RWPE1 (cell line): ENCODE results near the gene TMEM38A.
"Not testable (repeated sequence)": the region's sequence is repeated elsewhere in the genome, so short reads cannot be mapped to it uniquely, and the experiment has no call there.

Experiments used
- CTCF ChIA-PET: fragments of 350-600 bp; sonication (Branson Sonifier 250); formaldehyde crosslinking; extraction: SDS; loops from one replicate; lab custom pipeline; 2021; lab: Yijun Ruan, JAX
- POLR2A ChIA-PET: fragments of 400-600 bp; formaldehyde crosslinking; extraction: SDS; loops from one replicate; lab custom pipeline; 2020; ENCODE audit warnings: antibody characterized with exemption; ENCODE audit not compliant: low non-redundant PET; lab: Yijun Ruan, JAX
- DNase-seq: peaks from one replicate; pipeline ENCODE4 v3.0.0; 2012; ENCODE audit warnings: low spot score
- H3K27ac ChIP-seq: fragments of 450-650 bp; 2 replicates; pipeline ENCODE4 v1.5.1; 2017
- TF ChIP-seq, protein P1 (sequence below): fragments of 450-650 bp; conservative IDR thresholded peaks from 2 replicates; pipeline ENCODE4 v1.5.1; 2017; ENCODE audit warnings: low read depth, mild to moderate bottlenecking

TMEM38A gene

DNA sequence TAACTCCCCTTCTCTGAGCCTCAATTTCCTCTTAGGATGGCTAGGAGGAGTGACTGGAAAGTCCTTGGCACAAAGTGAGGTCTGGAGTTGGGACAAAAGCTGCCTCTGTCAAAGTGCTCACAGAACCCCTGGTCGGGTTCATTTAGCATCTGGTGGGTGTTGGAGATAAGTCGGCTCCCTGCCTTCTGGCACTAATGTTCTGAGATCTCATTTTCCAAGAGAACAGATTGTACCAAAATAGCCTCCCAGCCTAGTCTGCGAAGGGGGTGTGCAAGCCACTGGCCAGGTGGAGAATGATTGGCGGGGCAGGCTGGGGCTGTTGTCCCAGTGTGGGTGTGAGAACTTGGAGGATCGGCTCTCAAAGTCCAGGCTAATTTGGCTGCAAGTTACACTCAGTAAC lies 38.0 kb downstream of the TMEM38A start:
- ChIA-PET POLR2A (no interaction called here), CTCF (no interaction called here)
- TF ChIP-seq, protein P1, sequence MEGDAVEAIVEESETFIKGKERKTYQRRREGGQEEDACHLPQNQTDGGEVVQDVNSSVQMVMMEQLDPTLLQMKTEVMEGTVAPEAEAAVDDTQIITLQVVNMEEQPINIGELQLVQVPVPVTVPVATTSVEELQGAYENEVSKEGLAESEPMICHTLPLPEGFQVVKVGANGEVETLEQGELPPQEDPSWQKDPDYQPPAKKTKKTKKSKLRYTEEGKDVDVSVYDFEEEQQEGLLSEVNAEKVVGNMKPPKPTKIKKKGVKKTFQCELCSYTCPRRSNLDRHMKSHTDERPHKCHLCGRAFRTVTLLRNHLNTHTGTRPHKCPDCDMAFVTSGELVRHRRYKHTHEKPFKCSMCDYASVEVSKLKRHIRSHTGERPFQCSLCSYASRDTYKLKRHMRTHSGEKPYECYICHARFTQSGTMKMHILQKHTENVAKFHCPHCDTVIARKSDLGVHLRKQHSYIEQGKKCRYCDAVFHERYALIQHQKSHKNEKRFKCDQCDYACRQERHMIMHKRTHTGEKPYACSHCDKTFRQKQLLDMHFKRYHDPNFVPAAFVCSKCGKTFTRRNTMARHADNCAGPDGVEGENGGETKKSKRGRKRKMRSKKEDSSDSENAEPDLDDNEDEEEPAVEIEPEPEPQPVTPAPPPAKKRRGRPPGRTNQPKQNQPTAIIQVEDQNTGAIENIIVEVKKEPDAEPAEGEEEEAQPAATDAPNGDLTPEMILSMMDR: no peak

DNA sequence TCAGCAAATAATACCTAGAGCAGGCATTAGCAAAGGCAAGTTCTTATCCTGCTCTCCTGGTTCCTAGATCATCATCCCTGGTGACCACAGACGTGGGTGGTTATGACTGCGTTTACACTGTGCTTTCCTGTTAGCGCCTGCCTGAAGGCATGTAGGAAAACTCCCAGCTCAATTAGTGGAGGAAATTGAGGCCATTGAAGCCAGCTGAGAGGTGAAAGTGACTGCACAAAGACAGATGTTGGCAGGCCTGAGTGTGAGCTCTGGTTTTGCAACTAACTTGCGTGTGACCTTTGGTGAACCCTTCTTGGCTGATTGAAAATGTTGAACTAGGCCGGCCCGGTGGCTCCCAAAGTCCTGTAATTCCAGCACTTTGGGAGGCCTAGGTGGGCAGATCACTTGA lies 41.2 kb downstream of the TMEM38A start:
- H3K27ac ChIP-seq: peak overlapping the region; percentile 78
- ChIA-PET CTCF (interaction anchor here (1.0 to 1.9 kb wide), 2 partner anchors 13 to 14 kb away, joined by 3 to 5 read pairs; no protein-coding TSS in a partner anchor), POLR2A (interaction anchor here (0.6 kb wide), 1 partner anchor 29 kb away, joined by 3 read pairs; no protein-coding TSS in a partner anchor)
- TF ChIP-seq, protein P1: no peak
- peak; percentile 84 for DNase-seq

More for the DNA sequence above, 38.0 kb downstream of the TMEM38A start:
- H3K27ac ChIP-seq: peak overlapping the region; percentile 20; the same call in 1 of the 2 replicates
- no peak for DNase-seq

DNA sequence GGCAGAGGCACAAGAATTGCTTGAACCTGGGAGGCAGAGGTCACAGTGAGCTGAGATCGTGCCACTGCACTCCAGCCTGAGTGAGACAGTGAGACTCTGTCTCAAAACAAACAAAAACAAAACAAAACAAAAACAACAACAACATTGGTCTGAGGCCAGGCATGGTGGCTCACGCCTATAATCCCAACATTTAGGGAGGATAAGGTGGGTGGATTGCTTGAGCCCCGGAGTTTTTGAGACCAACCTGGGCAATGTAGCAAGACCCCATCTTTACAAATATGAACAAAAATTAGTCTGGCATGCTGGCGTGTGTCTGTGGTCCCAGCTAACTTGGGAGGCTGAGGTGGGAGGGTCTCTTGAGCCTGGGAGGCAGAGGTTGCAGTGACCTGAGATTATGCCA lies 42.7 kb downstream of the TMEM38A start:
- ChIA-PET CTCF (interaction anchor here (2.2 kb wide), 1 partner anchor 11 kb away, joined by 8 read pairs; no protein-coding TSS in a partner anchor), POLR2A (interaction anchor here (0.6 kb wide), 1 partner anchor 25 kb away, joined by 3 read pairs; no protein-coding TSS in a partner anchor)
- no peak overlapping the region for H3K27ac ChIP-seq
- no peak for DNase-seq
- TF ChIP-seq, protein P1: no peak

DNA sequence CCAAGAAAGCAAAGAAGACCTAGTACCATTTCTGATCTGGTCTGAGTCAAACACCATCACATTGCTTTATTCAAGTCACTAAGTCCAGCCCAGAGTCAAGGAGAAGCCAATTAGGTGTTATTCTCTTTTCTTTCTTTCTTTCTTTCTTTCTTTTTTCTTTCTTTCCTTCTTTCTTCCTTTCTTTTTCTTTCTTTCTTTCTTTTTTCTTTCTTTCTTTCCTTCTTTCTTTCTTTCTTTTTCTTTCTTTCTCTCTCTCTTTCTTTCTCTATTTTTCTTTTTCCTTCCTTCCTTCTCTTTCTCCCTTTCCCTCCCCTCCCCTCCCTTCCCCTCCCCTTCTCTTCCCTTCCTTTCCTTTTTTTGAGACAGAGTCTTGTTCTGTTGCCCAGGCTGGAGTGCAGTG lies 49.9 kb downstream of the TMEM38A start:
- DNase-seq, POLR2A ChIA-PET, H3K27ac ChIP-seq: not testable (repeated sequence)
- CTCF ChIA-PET: interaction anchor here (0.6 kb wide), 1 partner anchor 131 kb away, joined by 3 read pairs; no protein-coding TSS in a partner anchor

DNA sequence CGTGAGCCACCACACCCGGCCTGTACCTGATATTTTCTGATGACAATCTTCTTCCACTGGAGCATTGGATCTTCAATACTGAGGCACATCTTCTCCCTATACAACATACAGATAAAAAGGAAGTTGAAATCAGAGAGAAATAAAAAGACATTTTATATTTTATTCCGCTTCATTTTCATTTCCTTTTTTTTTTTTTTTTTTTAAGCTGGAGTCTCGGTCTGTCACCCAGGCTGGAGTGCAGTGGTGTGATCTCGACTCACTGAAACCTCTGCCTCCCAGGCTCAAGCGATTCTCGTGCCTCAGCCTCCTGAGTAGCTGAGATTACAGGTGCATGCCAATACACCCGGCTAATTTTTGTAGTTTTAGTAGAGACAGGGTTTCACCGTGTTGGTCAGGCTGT lies 51.4 kb downstream of the TMEM38A start:
- not testable (repeated sequence) for DNase-seq, H3K27ac ChIP-seq
- ChIA-PET POLR2A (interaction anchor here (0.6 kb wide), 1 partner anchor 60 kb away, joined by 3 read pairs; no protein-coding TSS in a partner anchor), CTCF (interaction anchor here (0.6 kb wide), 1 partner anchor 340 kb away, joined by 3 read pairs; no protein-coding TSS in a partner anchor)

DNA sequence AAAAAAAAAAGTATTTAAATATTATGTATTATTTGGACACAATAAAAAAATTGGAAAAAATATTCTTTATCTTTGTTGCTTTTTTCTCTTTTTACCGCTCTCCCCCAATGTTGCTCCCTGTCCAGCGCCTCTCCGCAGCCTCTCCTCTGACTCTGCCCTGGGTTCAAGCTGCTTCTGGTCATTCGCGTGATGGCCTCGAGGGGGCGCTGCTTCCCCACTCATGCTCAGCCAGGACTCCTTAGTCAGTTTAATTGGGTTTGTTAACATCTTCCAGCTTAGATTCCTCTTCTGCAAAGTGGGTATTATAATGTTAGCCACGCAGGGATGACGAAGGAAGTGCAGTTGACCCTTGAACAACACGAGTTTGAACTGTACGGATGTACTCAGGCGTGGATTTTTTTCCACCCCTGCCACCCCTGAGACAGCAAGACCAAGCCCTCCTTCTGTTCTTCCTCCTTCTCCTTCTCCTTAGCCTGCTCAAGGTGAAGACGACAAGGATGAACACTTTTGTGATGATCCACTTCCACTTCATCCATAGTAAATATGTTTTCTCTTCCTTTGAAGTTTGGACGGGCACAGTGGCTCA lies 53.9 kb downstream of the TMEM38A start:
- ChIA-PET CTCF (interaction anchor here (0.6 to 1.3 kb wide), 13 partner anchors 11 to 337 kb away, joined by 3 to 8 read pairs (median 5); partner anchors contain the start of gene TMEM38A), POLR2A (interaction anchor here (0.7 kb wide), 1 partner anchor 19 kb away, joined by 6 read pairs; no protein-coding TSS in a partner anchor)
- DNase-seq: peak; percentile 41
- TF ChIP-seq, protein P1: peak; percentile 93
- H3K27ac ChIP-seq: peak overlapping the region; percentile 46

DNA sequence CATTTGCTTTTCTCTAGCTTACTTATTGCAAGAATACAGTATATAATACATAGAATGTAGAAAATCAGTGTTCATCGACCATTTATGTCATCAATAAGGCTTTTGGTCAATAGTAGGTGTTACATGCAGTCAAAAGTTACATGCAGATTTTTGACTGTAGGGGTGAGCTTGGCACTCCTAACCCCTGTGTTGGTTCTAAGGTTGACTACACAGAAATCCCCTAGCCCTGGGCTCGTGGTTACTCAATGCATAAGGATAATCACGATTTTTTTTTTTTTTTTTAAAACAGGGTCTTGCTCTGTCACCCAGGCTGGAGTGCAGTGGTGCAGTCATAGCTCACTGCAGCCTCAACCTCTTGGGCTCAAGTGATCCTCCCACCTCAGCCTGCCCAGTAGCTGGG lies 54.7 kb downstream of the TMEM38A start:
- H3K27ac ChIP-seq: peak overlapping the region; percentile 100
- CTCF ChIA-PET: interaction anchor here (0.6 to 1.3 kb wide), 5 partner anchors 22 to 1788 kb away, joined by 3 to 7 read pairs (median 3); no protein-coding TSS in a partner anchor
- no peak for DNase-seq
- POLR2A ChIA-PET: no interaction called here
- TF ChIP-seq, protein P1: no peak
